NK-92 treated with Interleukin-12 subunit alpha and Interleukin-12 subunit beta, amount 100 ng/mL, for 24 hours (cell line): ENCODE data around the gene SLC6A6.
"Not testable (repeated sequence)": the region's sequence is repeated elsewhere in the genome, so short reads cannot be mapped to it uniquely, and the experiment has no call there.

Experiments used
- DNase-seq: peaks from one replicate; lab custom pipeline; 2025; lab: John Stamatoyannopoulos, UW

SLC6A6 gene

GRCh38 chr3:14398797-14399106 lies 3.7 kb upstream of the SLC6A6 start:
- DNase-seq, result no peak

DNA sequence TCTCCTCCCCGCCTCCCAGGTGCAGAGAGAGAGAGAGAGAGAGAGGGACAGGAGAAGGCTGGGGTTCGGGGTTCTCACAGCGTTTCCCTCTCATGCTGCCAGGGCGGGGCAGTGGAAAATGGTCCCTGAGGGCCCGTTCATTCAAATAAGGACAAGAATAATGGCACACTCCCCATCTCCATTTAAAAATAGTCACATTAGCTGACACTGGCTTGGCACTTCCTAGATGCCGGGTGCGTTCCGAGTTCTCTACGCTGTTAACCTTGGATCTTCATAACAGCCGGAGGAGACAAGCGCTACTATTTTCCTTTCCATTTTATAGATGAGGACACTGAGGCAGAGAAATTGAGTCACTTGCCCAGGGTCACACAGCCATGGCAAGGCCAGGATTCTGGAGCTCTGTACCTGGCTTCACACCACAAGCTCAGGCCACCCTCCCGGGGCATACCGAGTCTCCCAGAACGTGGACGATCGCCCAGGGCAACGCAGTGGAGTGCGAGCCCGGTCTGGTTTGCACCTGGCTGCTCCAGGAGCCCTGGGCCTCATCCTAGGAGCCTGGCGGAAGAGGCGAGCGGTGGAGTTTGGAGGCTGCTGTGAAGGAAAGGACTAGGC lies 608 bp upstream of the SLC6A6 start:
- DNase-seq, result no peak

DNA sequence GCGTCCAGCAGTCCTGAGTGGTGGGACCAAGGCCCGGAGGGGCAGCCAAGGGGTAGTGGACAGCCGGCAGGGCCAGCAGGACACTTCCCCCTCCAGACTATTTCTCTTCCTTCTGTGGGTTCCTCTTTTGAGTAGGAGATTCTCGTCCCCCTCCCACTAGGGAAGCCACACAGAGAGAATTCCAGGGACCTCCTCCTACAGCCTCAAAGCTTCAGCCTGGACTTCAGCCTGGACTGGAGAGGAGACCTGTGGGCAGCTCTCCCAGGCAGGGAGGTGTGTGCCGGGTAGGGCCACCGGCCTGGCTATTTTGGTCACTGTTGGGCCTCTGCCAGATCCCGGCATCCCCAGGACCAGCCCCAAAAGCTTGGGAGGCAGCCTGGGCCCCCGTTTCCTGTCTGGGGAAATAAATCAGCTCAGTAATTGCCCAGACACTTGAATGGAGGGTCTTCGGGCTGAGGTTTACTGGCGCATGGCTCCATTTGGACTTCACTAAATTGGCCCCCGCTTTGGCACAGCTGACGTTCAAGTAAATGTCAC lies 1.3 kb downstream of the SLC6A6 start:
- no peak for DNase-seq

- DNase-seq, result no peak
These were observed 1.8 kb downstream of the SLC6A6 start for GRCh38 chr3:14404186-14404585.

GRCh38 chr3:14404631-14405359 lies 2.4 kb downstream of the SLC6A6 start:
- DNase-seq, result no peak

DNA sequence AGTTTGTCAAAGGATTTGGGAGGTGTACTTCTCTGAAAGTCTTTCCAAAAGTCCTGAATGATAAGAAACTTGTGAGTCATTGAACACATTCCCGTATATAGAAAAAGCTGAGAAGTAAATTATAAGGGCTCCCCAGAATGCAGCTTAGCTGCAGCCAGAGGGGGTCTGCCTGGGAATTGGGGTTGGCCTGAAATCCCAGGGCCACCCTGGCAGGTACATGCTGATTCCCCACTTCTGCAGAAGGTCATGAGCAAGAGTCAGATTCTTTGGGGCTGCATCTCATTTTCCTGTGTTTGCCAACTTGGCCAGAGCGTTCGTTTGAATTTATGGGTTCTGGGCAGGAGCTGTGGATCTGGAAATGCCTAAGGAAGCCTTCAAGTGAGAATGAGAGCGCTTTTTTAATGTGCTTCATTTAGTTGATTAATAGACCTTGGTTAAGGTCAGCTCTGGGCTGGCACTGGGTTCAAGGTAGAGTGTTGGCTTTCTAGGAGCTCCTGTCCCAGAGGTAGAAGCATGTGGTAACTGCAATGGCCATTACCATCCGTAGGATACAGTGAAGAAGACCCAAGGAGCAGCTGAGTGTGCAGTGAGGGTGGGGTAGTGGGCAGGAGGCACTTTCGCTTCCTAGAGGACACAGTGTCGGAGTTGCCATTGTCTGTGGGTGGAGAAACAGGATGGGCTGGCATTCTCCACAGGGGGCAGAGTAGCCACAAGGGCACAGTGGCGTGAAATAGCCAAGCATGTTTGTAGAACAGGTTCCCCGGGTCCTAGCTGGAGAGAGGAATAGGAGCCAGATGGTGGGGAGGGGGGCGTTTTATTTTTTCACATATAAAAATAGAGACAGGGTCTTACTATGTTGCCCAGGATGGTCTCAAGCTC lies 3.2 kb downstream of the SLC6A6 start:
- DNase-seq, result no peak

- DNase-seq, result no peak
These were observed 3.9 kb downstream of the SLC6A6 start for GRCh38 chr3:14406336-14406735.

DNA sequence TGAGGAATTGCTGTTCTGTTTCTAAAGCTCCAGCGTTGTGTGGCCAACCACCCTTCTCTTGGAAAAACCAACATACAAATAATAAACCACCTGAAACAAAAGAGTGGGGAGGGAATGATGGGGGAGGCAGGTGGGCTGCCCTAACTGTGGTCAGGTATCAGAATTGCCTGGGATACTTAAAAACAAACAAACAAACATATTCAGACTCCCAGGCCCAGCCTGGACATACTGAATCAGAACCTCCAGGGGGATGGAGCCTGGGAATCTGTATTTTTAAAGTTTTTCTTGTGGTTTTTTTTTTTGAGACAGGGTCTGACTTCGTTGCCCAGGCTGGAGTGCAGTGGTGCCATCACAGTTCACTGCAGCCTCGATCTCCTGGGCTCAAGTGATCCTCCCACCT lies 4.4 kb downstream of the SLC6A6 start:
- no peak for DNase-seq

- DNase-seq, result no peak
These were observed 4.8 kb downstream of the SLC6A6 start for GRCh38 chr3:14407203-14407602.

- DNase-seq, result not testable (repeated sequence)
These were observed 7.3 kb downstream of the SLC6A6 start for GRCh38 chr3:14409779-14410063.

GRCh38 chr3:14410106-14410502 lies 7.7 kb downstream of the SLC6A6 start:
- no peak for DNase-seq

DNA sequence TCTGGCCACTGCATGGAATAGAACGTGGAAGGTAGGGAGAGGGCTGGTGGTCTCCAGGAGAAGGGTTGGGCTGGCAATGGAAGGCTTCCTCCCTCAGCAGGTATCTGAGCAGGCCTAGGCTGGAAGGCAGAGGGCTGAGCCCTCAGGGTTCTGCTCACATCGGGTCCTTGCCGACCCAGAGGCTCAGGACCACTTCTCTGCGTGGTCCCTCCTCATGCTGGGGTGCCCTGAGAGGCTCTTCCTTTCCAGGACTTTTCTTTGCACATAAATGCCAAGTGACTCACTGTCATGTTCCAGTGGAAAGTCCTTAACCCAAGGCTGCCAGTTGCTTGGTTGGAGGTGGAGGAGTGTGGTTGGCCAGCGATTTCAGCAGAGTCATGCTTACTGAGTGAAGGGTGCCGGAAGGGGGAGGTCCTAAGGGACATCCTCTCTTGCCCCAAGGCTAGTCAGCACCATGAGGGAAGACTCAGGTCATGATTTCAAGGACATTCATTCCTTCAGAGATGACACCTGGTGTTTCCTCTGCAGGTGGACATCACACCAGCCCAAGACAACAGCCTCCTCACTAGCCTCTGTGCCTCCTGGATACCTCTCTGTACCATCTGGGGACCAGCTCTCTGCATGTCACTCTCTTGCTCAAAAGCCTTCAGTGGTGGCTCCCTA lies 8.2 kb downstream of the SLC6A6 start:
- no peak for DNase-seq

DNA sequence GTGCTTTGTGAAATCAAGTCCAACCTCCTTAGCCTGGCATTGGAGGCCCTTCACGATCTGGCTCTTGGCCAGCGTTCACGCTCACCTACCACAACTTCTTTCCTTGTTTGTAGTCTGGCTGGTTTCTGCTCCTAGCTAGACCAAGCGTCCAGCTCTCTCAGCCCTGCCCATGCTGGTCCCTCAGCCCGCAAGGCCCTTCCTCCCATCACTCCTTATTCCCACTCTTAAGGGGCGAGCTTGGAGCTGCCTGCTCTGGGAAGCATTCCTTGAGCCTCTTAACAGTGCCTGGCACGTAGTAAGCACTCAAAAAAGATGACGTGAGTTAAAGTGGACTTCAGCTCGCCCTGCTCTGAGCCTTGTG lies 8.7 kb downstream of the SLC6A6 start:
- DNase-seq, result no peak

GRCh38 chr3:14411988-14412387 lies 9.6 kb downstream of the SLC6A6 start:
- DNase-seq, result no peak

GRCh38 chr3:14412831-14413380 lies 10.5 kb downstream of the SLC6A6 start:
- no peak for DNase-seq

- no peak for DNase-seq
These were observed 11.1 kb downstream of the SLC6A6 start for GRCh38 chr3:14413381-14414071.

DNA sequence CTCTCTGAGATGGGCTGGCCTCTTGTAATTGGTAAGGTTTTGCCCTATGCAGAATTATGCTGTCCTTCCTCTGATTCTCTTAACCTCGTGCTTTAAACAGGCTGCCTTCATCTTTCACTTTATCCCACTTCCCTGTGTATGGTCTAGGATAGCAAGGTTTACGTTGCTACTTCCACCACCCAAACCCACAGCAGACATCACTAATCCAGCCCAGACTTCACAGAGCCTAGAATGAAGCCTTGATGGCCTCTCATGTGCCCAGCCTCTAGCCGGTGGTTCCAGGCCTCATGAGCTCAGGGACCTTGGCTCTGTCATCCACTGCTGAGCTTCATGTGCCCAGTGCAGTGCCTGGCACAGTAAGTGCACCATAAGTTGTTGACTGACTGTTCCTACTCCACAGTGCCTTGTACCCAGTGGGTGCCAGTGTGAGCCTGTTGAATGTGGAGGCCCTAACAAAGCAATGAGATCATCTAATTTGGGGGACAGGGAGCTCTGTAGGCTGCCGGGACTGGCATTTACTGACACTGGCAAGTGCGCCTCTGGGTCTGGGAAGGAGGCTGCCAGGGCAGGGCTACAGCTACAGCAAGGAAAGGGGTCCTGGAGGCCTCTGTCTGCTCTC lies 12.5 kb downstream of the SLC6A6 start:
- no peak for DNase-seq

DNA sequence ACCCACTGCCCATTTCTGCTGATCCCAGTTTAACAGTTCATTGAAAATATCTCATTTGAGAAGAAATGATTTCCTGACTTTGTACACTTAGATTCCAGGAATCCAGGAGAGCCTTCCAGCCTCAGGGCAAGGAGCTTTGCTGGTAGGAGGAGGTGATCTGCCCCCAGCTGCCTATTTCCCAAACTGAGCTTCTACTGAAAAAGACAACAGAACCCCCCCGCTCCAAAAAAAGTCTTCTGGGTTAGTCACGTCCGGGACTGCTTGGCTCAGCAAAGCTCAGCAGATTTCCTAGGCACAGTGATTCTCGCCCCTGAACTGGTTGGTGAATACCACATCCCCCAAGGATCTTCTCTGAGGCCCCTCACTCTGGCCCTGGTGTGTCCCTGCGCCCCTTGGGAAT lies 13.1 kb downstream of the SLC6A6 start:
- no peak for DNase-seq

DNA sequence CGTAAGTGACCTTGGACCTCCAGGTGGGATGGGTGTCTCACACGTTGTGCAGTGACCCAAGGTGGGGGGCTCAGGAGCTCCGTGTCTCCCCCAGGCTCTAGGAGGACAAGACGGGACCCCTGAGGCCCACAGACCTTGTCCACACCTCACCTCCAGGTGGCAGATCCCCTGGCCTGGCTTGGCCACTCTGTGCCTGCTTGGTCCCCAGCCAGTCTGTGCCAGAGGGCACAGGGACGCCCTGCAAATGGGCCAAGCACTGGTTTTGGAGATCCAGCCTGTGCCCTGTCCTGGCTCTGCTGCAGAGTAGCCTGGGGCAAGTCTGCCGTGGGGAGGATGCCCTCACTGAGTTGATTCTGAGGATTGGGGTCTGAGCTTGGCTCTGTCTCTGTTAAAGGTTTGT lies 14.0 kb downstream of the SLC6A6 start:
- DNase-seq, result no peak

DNA sequence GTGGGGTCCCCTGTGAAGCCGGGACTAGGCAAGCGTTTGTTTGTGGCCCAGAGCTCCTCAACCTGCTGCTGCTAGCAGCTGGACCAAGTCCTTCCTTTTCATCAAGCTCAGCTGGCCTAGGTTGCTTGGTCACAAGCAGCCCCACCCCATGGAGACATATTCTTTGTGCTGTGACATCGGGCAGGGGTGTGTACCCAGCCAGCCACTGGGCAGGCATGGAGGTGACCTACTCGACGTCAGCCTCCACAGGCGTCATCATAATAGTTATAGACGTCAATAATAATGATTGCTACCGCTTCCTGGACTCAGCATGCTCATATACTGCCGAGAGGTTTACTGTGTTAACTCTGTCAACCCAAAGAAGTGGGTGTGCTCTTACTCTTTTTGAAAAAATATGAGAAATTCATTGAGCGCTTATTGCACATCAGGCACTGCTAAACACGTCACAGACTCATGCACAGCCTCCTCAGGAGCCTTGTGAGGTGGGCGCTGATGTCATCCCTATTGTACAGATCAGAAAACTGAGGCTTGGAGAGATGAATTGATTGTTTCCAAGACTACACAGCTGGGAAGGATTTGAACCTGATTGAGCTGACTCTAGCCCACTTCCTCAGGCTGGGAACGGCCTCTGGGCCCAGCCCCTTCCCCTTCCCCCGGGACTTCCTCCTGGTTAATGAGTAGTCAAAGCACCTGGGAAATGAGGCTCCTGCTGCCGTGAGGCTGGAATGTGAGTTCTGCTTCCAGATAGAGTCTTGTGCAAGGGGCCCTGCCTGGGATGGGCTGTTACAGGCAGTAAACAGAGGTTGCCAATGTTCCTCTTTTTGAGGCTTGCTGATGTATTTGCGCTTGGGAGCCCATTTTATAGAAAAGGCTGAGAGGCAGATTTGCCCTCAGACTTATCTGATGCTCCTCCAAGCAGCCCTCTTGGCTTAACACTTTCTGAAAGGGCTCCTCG lies 16.2 kb downstream of the SLC6A6 start:
- no peak for DNase-seq
